Measurements from ENCODE around the gene IQSEC3. TPM values are rescaled to one million over a fixed set of nuclear protein-coding genes. Genes with fewer than 3 reads are reported as not detected.

IQSEC3 gene
- total RNA-seq, 1 experiment from 2014 or later = 1.7 TPM

DNA sequence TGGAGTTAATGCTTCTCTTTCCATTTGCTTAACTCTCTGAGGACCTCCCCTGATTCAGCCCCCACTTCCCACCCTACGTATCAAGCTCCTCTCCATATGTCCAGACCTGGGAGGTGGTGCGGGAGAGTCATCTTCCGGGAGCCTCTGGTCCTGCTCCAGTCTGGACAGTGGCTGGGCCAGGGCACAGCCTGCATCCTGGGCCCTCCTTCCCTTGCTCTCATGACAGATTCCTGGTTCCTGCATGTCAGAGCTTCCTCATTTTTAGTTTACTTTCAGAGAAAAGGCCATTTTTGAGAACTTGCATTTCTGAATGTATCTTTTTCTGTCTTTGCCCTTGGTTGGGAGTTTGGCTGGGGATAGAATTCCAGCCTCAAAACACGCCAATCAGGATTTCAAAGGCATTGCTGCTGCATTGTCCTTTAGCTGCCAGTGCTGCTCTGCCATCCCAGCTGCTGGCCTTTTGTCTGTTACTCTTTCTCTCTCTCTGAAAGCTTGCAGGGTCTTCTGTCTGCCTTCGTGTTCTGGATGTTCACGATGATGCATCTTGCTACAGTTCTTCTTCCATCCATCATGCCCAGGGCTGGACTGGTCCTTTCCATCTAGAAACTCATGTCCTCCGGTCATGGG lies 92.7 kb downstream of the IQSEC3 start (continued):
- TF ChIP-seq, protein P1, sequence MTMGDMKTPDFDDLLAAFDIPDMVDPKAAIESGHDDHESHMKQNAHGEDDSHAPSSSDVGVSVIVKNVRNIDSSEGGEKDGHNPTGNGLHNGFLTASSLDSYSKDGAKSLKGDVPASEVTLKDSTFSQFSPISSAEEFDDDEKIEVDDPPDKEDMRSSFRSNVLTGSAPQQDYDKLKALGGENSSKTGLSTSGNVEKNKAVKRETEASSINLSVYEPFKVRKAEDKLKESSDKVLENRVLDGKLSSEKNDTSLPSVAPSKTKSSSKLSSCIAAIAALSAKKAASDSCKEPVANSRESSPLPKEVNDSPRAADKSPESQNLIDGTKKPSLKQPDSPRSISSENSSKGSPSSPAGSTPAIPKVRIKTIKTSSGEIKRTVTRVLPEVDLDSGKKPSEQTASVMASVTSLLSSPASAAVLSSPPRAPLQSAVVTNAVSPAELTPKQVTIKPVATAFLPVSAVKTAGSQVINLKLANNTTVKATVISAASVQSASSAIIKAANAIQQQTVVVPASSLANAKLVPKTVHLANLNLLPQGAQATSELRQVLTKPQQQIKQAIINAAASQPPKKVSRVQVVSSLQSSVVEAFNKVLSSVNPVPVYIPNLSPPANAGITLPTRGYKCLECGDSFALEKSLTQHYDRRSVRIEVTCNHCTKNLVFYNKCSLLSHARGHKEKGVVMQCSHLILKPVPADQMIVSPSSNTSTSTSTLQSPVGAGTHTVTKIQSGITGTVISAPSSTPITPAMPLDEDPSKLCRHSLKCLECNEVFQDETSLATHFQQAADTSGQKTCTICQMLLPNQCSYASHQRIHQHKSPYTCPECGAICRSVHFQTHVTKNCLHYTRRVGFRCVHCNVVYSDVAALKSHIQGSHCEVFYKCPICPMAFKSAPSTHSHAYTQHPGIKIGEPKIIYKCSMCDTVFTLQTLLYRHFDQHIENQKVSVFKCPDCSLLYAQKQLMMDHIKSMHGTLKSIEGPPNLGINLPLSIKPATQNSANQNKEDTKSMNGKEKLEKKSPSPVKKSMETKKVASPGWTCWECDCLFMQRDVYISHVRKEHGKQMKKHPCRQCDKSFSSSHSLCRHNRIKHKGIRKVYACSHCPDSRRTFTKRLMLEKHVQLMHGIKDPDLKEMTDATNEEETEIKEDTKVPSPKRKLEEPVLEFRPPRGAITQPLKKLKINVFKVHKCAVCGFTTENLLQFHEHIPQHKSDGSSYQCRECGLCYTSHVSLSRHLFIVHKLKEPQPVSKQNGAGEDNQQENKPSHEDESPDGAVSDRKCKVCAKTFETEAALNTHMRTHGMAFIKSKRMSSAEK (CRISPR knock-in tag; IDR thresholded peaks at IDR 0.05; ENCODE audit: borderline replicate concordance) = no peak
- no peak for TF ChIP-seq ZNF396 (CRISPR knock-in tag; IDR thresholded peaks at IDR 0.05; ENCODE audit: borderline replicate concordance)
- no peak for TF ChIP-seq FOXP1 (CRISPR knock-in tag; IDR thresholded peaks at IDR 0.05; ENCODE audit: borderline replicate concordance)
- TF ChIP-seq RORB (CRISPR knock-in tag; IDR thresholded peaks at IDR 0.05) = no peak
- TF ChIP-seq, protein P2, sequence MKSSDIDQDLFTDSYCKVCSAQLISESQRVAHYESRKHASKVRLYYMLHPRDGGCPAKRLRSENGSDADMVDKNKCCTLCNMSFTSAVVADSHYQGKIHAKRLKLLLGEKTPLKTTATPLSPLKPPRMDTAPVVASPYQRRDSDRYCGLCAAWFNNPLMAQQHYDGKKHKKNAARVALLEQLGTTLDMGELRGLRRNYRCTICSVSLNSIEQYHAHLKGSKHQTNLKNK (CRISPR knock-in tag; IDR thresholded peaks at IDR 0.05) = no peak
- no peak for TF ChIP-seq KAT7 (CRISPR knock-in tag; IDR thresholded peaks at IDR 0.05; ENCODE audit: borderline replicate concordance)
- no peak for TF ChIP-seq TP53 (CRISPR knock-in tag; IDR thresholded peaks at IDR 0.05)

DNA sequence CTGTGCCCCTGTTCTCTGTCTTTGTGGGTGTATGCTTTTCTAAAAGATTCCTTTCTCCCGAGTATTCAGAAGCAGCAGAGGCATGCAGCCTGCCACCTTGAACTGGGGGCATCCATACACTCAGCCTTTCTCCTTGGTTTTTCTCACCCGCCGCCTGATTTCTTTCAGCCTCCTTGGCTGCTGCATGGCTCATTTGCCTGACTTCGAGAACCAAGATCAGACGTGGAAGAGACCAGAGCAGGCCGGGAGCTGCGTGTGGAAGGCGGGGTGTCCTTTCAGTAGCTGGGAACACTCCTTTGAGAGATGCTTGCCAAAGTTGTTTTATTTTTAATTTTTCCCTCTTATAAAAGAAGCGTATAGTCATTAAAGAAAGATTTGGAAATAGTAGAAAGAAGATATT lies 94.3 kb downstream of the IQSEC3 start:
- ATAC-seq (no peak), DNase-seq (ENCODE audit: low spot score) (no peak)
- H3K36me3 Mint-ChIP-seq = no peaks in the 10 kb centered on the region
- no peaks in the 10 kb centered on the region for H3K9me3 Mint-ChIP-seq
- POLR2A ChIA-PET = no interaction called here
- peaks cover 5% of the 10 kb centered on the region for H3K4me1 Mint-ChIP-seq
- no peaks in the 10 kb centered on the region for H3K27me3 Mint-ChIP-seq (ENCODE audit: low read depth)
- no peak overlapping the region for H3K4me3 Mint-ChIP-seq
- no peak overlapping the region for H3K27ac Mint-ChIP-seq
- CTCF ChIA-PET = interaction anchor here (1.4 to 2.1 kb wide), 2 partner anchors 28 to 59 kb away, joined by 3 to 7 read pairs; no protein-coding TSS in a partner anchor
- no peak for TF ChIP-seq ZNF219 (CRISPR knock-in tag; IDR thresholded peaks at IDR 0.05; ENCODE audit: borderline replicate concordance)
- no peak for TF ChIP-seq EMX1 (CRISPR knock-in tag; IDR thresholded peaks at IDR 0.05)
- no peak for TF ChIP-seq IRF2 (CRISPR knock-in tag; IDR thresholded peaks at IDR 0.05; ENCODE audit: borderline replicate concordance, low read depth)
- no peak for TF ChIP-seq ATF1 (CRISPR knock-in tag; IDR thresholded peaks at IDR 0.05)
- TF ChIP-seq, protein P3, sequence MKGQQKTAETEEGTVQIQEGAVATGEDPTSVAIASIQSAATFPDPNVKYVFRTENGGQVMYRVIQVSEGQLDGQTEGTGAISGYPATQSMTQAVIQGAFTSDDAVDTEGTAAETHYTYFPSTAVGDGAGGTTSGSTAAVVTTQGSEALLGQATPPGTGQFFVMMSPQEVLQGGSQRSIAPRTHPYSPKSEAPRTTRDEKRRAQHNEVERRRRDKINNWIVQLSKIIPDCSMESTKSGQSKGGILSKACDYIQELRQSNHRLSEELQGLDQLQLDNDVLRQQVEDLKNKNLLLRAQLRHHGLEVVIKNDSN (CRISPR knock-in tag; IDR thresholded peaks at IDR 0.05) = no peak
- TF ChIP-seq MYBL2 (CRISPR knock-in tag; IDR thresholded peaks at IDR 0.05) = no peak
- TF ChIP-seq SMAD4 (CRISPR knock-in tag; IDR thresholded peaks at IDR 0.05) = no peak
- TF ChIP-seq, protein P4, sequence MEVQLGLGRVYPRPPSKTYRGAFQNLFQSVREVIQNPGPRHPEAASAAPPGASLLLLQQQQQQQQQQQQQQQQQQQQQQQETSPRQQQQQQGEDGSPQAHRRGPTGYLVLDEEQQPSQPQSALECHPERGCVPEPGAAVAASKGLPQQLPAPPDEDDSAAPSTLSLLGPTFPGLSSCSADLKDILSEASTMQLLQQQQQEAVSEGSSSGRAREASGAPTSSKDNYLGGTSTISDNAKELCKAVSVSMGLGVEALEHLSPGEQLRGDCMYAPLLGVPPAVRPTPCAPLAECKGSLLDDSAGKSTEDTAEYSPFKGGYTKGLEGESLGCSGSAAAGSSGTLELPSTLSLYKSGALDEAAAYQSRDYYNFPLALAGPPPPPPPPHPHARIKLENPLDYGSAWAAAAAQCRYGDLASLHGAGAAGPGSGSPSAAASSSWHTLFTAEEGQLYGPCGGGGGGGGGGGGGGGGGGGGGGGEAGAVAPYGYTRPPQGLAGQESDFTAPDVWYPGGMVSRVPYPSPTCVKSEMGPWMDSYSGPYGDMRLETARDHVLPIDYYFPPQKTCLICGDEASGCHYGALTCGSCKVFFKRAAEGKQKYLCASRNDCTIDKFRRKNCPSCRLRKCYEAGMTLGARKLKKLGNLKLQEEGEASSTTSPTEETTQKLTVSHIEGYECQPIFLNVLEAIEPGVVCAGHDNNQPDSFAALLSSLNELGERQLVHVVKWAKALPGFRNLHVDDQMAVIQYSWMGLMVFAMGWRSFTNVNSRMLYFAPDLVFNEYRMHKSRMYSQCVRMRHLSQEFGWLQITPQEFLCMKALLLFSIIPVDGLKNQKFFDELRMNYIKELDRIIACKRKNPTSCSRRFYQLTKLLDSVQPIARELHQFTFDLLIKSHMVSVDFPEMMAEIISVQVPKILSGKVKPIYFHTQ (CRISPR knock-in tag; IDR thresholded peaks at IDR 0.05) = no peak
- TF ChIP-seq ZNF416 (CRISPR knock-in tag; IDR thresholded peaks at IDR 0.05) = no peak

DNA sequence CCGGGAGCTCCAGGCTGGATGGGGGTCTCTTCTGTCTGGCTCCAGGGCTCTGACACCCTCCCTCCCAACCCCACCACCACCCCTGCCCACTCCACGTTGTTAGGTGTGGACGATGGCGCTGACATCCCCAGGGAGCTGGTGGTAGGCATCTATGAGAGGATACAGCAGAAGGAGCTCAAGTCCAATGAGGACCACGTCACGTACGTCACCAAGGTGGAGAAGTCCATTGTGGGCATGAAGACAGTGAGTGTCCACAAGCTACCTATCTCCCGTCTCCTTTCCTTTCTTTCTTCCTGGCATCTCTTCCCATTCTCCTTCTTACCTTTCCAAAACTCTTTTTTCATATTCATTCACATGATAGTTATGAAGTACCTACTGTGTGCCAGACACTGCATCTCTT lies 95.3 kb downstream of the IQSEC3 start:
- ChIA-PET POLR2A (no interaction called here), CTCF (interaction anchor here (1.4 to 2.1 kb wide), 2 partner anchors 27 to 58 kb away, joined by 3 to 7 read pairs; no protein-coding TSS in a partner anchor)
- H3K27me3 Mint-ChIP-seq (ENCODE audit: low read depth) = no peaks in the 10 kb centered on the region
- ATAC-seq (no peak), DNase-seq (ENCODE audit: low spot score) (no peak)
- peaks cover 5% of the 10 kb centered on the region for H3K4me1 Mint-ChIP-seq
- H3K4me3 Mint-ChIP-seq = no peak overlapping the region
- H3K9me3 Mint-ChIP-seq = no peaks in the 10 kb centered on the region
- H3K36me3 Mint-ChIP-seq = no peaks in the 10 kb centered on the region
- no peak overlapping the region for H3K27ac Mint-ChIP-seq
- TF ChIP-seq, protein P5, sequence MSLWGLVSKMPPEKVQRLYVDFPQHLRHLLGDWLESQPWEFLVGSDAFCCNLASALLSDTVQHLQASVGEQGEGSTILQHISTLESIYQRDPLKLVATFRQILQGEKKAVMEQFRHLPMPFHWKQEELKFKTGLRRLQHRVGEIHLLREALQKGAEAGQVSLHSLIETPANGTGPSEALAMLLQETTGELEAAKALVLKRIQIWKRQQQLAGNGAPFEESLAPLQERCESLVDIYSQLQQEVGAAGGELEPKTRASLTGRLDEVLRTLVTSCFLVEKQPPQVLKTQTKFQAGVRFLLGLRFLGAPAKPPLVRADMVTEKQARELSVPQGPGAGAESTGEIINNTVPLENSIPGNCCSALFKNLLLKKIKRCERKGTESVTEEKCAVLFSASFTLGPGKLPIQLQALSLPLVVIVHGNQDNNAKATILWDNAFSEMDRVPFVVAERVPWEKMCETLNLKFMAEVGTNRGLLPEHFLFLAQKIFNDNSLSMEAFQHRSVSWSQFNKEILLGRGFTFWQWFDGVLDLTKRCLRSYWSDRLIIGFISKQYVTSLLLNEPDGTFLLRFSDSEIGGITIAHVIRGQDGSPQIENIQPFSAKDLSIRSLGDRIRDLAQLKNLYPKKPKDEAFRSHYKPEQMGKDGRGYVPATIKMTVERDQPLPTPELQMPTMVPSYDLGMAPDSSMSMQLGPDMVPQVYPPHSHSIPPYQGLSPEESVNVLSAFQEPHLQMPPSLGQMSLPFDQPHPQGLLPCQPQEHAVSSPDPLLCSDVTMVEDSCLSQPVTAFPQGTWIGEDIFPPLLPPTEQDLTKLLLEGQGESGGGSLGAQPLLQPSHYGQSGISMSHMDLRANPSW (CRISPR knock-in tag; conservative IDR thresholded peaks at IDR 0.05; ENCODE audit: low read depth) = no peak
- TF ChIP-seq, protein P2 (CRISPR knock-in tag; IDR thresholded peaks at IDR 0.05) = no peak
- TF ChIP-seq SMAD3 (CRISPR knock-in tag; IDR thresholded peaks at IDR 0.05; ENCODE audit: borderline replicate concordance) = no peak
